Kidney (tissue), 14 donors: ENCODE data around the gene NNAT. TPM values are rescaled to one million over a fixed set of nuclear protein-coding genes. Genes with fewer than 3 reads are reported as not detected.

Experiments
- DNase-seq, 5 donors: peaks; one replicate each; pipeline ENCODE4 v3.0.0-alpha.2; 2013 to 2020
- FAIRE-seq: peaks from 2 replicates; lab custom pipeline; 2012; peaks lifted over from hg19 to GRCh38; lab: Jason Lieb, UNC
- H3K27ac ChIP-seq, 2 donors: one replicate each; pipeline ENCODE4 v1.7.0; 2013; ENCODE audit warnings: low read depth in 2 of 2, low read length in 2 of 2, inconsistent platforms in 1 of 2
- H3K27me3 ChIP-seq: one replicate; pipeline ENCODE4 v1.7.1; 2013; ENCODE audit warnings: low read length, inconsistent platforms; ENCODE audit not compliant: control insufficient read depth, insufficient read depth
- H3K36me3 ChIP-seq, 3 donors: one replicate each; pipeline versions ENCODE4 v1.7.0 to v1.7.1; 2013; ENCODE audit warnings: low read length in 3 of 3, control low read depth in 1 of 3, inconsistent platforms in 1 of 3; ENCODE audit not compliant: insufficient read depth in 3 of 3, control insufficient read depth in 2 of 3
- H3K4me1 ChIP-seq, 3 donors: one replicate each; pipeline versions ENCODE4 v1.7.0 to v1.7.1; 2013; ENCODE audit warnings: low read length in 3 of 3, inconsistent platforms in 1 of 3, low read depth in 1 of 3; ENCODE audit not compliant: control insufficient read depth in 2 of 3, insufficient read depth in 2 of 3
- H3K4me3 ChIP-seq, 3 donors: one replicate each; pipeline versions ENCODE4 v1.7.0 to v1.8.1; 2013; ENCODE audit warnings: low read length in 3 of 3, control low read depth in 1 of 3, inconsistent platforms in 1 of 3
- H3K9ac ChIP-seq, 3 donors: one replicate each; pipeline versions ENCODE4 v1.7.0 to v1.7.1; 2013; ENCODE audit warnings: low read length in 3 of 3, control low read depth in 1 of 3, inconsistent platforms in 1 of 3
- H3K9me3 ChIP-seq, 3 donors: one replicate each; pipeline versions ENCODE4 v1.7.0 to v1.7.1; 2013; ENCODE audit warnings: low read length in 3 of 3, control low read depth in 1 of 3, inconsistent platforms in 1 of 3; ENCODE audit not compliant: control insufficient read depth in 2 of 3, insufficient read depth in 1 of 3
- intact Hi-C: fragments of 100-400 bp; cut with DNase I; formaldehyde crosslinking; loops from one replicate; pipeline ENCODE4 v1.11.1; 2022
- polyA plus RNA-seq: library from polyadenylated mRNA; stranded (reverse); fragments of 350-450 nt; fragmentation: Illumina TruSeq; extraction: RNeasy Lipid Tissue Mini Kit (QIAGEN cat#74804); gene quantifications from one replicate; pipeline ENCODE4 v1.2.3, GENCODE V29; 2014; ENCODE audit warnings: low read depth, low replicate concordance; ENCODE audit not compliant: insufficient read depth
- total RNA-seq: library from RNA; stranded (reverse); fragmentation: NEBNext Ultra II Directional; extraction: Animal tissue kit (Norgen Biotek cat#: 25700); gene quantifications from one replicate; pipeline ENCODE4 v1.2.1, GENCODE V29; 2021
- TF ChIP-seq, protein P1 (sequence below): IDR thresholded peaks from 3 replicates; pipeline ENCODE4 v1.5.1; 2012; ENCODE audit warnings: mild to moderate bottlenecking, moderate library complexity, borderline replicate concordance; ENCODE audit not compliant: insufficient read depth; ENCODE audit errors: extremely low read depth
- donor health status: control.
- donor health status: control.
- donor health status: control.
- donor health status: control.
- donor health status: control.
- donor health status: DM: yes; HTN: yes; CAD: no.
- donor health status: Normal renal cell carcinoma (clear cell type).

NNAT gene
- total and polyA plus RNA-seq, 2 donors from 2014 or later, result 0.25 TPM; not detected in 1

DNA sequence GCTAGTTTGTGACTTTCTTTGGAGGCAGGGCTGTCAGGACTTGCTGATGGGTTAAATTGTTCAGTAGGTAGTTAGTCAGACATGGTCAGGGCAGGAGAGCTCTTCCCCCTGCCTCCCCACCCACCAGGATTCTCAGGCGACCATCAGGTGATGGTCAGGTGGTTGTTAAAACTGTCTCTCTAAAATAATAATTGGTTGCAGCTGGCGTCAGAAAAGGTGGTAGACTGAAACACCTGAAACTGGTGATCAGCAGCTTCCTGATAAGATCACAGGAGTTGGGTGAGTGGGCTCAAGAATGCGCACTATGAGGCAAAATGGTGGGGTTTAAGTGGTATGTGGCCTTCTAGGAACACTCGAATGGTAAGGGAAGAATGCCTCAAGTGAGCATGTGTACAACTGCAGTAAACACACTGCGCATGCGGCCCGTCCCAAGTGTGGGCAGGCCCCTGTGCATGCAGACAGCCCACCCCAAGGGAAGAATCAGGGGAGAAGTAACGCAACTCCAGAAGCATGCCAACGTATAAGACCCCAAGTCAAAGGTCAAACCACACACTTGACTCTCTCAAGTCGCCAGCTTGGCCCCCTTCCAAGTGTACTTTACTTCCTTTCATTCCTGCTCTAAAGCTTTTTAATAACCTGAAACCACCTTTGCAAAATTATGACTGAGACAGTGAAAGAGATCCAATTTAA, 14.5 kb downstream of the NNAT start:
- H3K27me3 ChIP-seq, result no peaks in the 10 kb centered on the region
- H3K4me1 ChIP-seq, result no peaks in the 10 kb centered on the region
- no peaks in the 10 kb centered on the region for H3K9me3 ChIP-seq
- no peak overlapping the region for H3K27ac ChIP-seq
- FAIRE-seq, result no peak
- TF ChIP-seq, protein P1, sequence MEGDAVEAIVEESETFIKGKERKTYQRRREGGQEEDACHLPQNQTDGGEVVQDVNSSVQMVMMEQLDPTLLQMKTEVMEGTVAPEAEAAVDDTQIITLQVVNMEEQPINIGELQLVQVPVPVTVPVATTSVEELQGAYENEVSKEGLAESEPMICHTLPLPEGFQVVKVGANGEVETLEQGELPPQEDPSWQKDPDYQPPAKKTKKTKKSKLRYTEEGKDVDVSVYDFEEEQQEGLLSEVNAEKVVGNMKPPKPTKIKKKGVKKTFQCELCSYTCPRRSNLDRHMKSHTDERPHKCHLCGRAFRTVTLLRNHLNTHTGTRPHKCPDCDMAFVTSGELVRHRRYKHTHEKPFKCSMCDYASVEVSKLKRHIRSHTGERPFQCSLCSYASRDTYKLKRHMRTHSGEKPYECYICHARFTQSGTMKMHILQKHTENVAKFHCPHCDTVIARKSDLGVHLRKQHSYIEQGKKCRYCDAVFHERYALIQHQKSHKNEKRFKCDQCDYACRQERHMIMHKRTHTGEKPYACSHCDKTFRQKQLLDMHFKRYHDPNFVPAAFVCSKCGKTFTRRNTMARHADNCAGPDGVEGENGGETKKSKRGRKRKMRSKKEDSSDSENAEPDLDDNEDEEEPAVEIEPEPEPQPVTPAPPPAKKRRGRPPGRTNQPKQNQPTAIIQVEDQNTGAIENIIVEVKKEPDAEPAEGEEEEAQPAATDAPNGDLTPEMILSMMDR, result no peak
- intact Hi-C loops, result no loop called here
- DNase-seq, result no peak
- no peak overlapping the region for H3K4me3 ChIP-seq
- no peaks in the 10 kb centered on the region for H3K36me3 ChIP-seq
- H3K9ac ChIP-seq, result no peak overlapping the region

DNA sequence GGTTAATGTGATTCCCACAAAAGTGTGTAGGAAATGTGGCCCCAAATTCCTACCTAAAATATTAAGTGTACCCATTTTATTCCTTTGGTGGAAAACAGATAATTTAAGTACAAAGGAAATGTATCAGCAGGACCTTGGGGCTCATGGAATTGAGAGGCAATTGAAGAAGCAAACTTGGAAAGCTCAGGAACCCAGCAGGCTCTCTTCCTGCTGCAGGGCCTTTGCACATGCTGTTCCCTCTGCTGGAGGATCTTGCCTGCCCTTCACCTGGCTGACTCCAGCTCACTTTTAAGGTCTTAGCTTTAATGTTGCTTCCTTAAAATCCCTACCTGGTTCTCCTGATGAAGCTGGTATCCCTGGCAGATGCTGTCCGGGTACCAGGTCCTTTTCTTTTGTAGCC, 16.5 kb downstream of the NNAT start:
- intact Hi-C loops, result no loop called here
- no peak overlapping the region for H3K9ac ChIP-seq
- no peak overlapping the region for H3K27ac ChIP-seq
- no peaks in the 10 kb centered on the region for H3K9me3 ChIP-seq
- no peak for FAIRE-seq
- H3K4me1 ChIP-seq, result no peaks in the 10 kb centered on the region
- H3K4me3 ChIP-seq, result no peak overlapping the region
- no peaks in the 10 kb centered on the region for H3K36me3 ChIP-seq
- TF ChIP-seq, protein P1, result no peak
- H3K27me3 ChIP-seq, result no peaks in the 10 kb centered on the region
- DNase-seq, result no peak

DNA sequence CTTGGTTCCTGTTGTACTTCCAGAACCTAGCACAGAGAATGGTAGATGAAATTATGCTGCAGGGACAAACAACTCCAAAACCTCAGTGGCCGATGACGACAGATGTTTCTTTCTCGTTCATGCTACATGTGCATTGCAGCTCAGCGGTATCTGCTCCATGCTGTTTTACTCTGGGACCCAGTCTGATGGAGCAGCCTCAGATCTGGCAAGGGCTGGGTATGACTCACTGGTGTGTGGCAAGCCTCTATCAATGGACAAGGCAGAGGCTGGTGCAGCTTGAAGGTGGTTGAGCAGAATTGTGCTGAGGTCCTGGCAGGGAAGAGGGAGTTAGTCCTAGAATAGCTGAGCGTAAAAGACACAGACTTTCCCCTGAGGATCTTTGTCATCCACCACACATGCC, 17.0 kb downstream of the NNAT start:
- intact Hi-C loops, result no loop called here
- FAIRE-seq, result no peak
- TF ChIP-seq, protein P1, result no peak

DNA sequence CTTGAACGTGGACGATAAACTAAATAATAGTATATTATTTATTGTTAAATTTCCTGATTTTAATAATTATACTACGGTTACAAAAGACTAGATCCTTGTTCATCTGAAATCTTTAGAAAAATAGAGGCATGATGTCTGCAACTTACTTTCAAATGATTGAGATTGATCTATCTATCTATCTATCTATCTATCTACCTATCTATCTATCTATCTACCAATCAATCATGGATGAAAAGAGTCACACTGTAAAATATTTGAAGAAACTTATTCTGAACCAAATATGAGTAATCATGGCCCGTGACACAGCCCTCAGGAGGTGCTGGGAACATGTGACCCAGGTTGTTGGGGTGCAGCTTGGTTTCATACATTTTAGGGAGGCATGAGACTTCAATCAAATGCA, 18.4 kb downstream of the NNAT start:
- TF ChIP-seq, protein P1, result no peak
- intact Hi-C loops, result no loop called here
- H3K9me3 ChIP-seq, result no peaks in the 10 kb centered on the region
- H3K4me1 ChIP-seq, result no peaks in the 10 kb centered on the region
- FAIRE-seq, result no peak
- H3K27me3 ChIP-seq, result no peaks in the 10 kb centered on the region
- no peak overlapping the region for H3K27ac ChIP-seq
- DNase-seq, result peak in 1 of 5 donors; percentile 5
- no peak overlapping the region for H3K9ac ChIP-seq
- H3K4me3 ChIP-seq, result no peak overlapping the region
- no peaks in the 10 kb centered on the region for H3K36me3 ChIP-seq

More for the DNA sequence above, 17.0 kb downstream of the NNAT start:
- Histone ChIP-seq H3K27ac (no peak overlapping the region), H3K4me3 (no peak overlapping the region), H3K9ac (no peak overlapping the region), H3K27me3 (no peaks in the 10 kb centered on the region), H3K36me3 (no peaks in the 10 kb centered on the region), H3K4me1 (no peaks in the 10 kb centered on the region), H3K9me3 (no peaks in the 10 kb centered on the region)
- DNase-seq, result peak in 1 of 5 donors; percentile 18
